Esophagus squamous epithelium (tissue), 4 donors: ENCODE data around the gene ENOX1.

Experiments used
- POLR2A ChIP-seq, 4 donors: fragments of 450-650 bp; IDR thresholded peaks; one replicate each; pipeline ENCODE4 v1.6.1; 2017; ENCODE audit warnings: antibody characterized with exemption in 4 of 4, mild to moderate bottlenecking in 4 of 4, moderate library complexity in 3 of 4
- TF ChIP-seq, protein P1 (sequence below), 6 experiments: fragments of 450-650 bp in 4 of 6; fragments of 200-600 bp in 2 of 6; sonication (generic) in 2 of 6; IDR thresholded peaks; one replicate each; pipeline ENCODE4 v1.5.1; 2016 to 2019; ENCODE audit warnings: antibody characterized with exemption in 6 of 6, mild to moderate bottlenecking in 4 of 6, moderate library complexity in 4 of 6

DNA sequence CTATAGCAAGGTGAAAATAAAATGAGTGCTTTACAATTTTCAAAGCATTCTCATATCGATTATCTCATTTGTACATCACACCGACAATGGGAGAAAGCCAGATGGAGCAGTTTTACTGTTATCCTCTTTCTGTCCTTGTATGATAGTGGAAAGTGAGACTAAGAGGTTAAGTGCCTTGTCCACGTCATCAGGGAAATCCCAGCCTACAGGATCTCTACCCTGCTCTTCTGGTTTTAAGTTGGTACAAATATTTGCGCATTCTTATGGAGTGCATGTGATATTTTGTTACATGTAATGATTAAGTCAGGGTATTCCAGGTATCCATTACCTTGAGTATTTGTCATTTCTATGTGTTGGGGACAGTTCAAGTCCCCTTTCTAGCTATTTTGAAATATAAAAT, 12.4 kb upstream of the ENOX1 start:
- TF ChIP-seq, protein P1, sequence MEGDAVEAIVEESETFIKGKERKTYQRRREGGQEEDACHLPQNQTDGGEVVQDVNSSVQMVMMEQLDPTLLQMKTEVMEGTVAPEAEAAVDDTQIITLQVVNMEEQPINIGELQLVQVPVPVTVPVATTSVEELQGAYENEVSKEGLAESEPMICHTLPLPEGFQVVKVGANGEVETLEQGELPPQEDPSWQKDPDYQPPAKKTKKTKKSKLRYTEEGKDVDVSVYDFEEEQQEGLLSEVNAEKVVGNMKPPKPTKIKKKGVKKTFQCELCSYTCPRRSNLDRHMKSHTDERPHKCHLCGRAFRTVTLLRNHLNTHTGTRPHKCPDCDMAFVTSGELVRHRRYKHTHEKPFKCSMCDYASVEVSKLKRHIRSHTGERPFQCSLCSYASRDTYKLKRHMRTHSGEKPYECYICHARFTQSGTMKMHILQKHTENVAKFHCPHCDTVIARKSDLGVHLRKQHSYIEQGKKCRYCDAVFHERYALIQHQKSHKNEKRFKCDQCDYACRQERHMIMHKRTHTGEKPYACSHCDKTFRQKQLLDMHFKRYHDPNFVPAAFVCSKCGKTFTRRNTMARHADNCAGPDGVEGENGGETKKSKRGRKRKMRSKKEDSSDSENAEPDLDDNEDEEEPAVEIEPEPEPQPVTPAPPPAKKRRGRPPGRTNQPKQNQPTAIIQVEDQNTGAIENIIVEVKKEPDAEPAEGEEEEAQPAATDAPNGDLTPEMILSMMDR (IDR thresholded peaks at IDR 0.05): no peak
- TF ChIP-seq POLR2A (IDR thresholded peaks at IDR 0.05): no peak
